Measurements from ENCODE around the gene TCP1.

DNA sequence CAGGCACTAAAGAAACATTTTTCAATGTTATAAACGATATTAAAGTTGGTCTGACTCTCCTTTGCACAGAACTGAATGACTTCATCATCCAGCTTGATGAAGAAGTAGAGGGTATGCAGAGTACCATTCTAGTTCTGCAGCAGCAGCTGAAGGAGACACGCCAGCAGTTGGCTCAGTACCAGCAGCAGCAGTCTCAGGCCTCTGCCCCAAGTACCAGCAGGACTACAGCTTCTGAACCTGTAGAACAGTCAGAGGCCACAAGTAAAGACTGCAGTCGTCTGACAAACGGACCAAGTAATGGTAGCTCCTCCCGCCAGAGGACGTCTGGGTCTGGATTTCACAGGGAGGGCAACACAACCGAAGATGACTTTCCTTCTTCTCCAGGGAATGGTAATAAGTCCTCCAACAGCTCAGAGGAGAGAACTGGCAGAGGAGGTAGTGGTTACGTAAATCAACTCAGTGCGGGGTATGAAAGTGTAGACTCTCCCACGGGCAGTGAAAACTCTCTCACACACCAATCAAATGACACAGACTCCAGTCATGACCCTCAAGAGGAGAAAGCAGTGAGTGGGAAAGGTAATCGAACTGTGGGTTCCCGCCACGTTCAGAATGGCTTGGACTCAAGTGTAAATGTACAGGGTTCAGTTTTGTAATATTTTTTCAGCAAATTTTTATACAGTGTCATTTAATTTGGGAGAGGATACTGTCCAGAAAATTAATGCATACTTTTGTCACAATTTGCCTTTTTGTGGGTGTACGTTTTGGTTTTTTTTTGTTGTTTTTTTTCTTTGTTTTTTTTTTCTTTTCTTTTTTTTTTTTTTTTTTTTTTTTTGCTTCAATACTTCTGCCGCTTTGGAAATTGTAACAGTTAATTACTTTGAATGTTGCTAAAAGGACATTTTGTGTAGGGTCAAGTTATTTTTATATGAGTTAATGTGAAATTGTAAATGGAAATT, 34.2 kb downstream of the TCP1 start:
- TF ChIP-seq, protein P1, sequence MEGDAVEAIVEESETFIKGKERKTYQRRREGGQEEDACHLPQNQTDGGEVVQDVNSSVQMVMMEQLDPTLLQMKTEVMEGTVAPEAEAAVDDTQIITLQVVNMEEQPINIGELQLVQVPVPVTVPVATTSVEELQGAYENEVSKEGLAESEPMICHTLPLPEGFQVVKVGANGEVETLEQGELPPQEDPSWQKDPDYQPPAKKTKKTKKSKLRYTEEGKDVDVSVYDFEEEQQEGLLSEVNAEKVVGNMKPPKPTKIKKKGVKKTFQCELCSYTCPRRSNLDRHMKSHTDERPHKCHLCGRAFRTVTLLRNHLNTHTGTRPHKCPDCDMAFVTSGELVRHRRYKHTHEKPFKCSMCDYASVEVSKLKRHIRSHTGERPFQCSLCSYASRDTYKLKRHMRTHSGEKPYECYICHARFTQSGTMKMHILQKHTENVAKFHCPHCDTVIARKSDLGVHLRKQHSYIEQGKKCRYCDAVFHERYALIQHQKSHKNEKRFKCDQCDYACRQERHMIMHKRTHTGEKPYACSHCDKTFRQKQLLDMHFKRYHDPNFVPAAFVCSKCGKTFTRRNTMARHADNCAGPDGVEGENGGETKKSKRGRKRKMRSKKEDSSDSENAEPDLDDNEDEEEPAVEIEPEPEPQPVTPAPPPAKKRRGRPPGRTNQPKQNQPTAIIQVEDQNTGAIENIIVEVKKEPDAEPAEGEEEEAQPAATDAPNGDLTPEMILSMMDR (IDR thresholded peaks at IDR 0.05): no peak
- no peak for TF ChIP-seq POLR2A (IDR thresholded peaks at IDR 0.05)
